Measurements from ENCODE around the gene WDR93. TPM values are rescaled to one million over a fixed set of nuclear protein-coding genes. Genes with fewer than 3 reads are reported as not detected.

The WDR93 gene
- total RNA-seq, 1 experiment from 2014 or later: not detected

DNA sequence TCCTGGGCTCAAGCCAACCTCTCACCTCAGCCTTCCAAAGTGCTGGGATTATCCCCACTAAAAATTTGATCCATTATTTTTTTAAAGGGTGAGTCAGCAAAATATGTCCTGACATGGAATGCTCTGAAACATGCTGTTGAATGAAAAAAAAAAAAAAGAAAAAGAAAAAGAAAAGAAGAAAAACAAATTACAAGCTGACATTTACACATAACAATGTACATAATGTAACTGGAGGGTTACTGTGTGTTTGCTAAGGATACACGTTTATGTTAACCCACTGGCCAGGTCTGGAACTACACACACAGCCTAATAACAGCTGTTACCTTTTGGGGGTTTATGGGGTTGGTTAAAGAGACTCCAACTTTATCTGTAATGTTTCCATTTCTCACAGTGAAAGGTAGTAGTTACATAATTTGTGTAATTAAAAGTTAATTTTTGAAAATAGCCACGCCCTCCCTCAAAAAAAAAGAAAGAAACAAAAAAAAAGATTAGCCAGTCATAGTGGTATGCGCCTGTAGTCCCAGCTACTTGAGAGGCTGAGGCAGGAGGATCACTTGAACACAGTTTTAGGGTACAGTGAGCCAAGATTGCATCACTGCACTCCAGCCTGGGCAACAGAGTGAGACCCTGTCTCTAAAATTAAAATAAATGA, 82.4 kb downstream of the WDR93 start:
- Histone ChIP-seq H3K27me3 (replicated peaks; ENCODE audit: insufficient read depth, low read depth, low read length, poor library complexity) (no peaks in the 10 kb centered on the region), H3K4me3 (ENCODE audit: low read depth, low read length, poor library complexity, severe bottlenecking) (no peak overlapping the region), H3K36me3 (ENCODE audit: insufficient read depth, low read length, poor library complexity, severe bottlenecking) (no peaks in the 10 kb centered on the region), H3K27ac (ENCODE audit: low read depth, low read length, poor library complexity, severe bottlenecking) (no peak overlapping the region), H3K9me3 (ENCODE audit: low read depth, low read length, poor library complexity, severe bottlenecking) (no peaks in the 10 kb centered on the region), H3K4me1 (ENCODE audit: insufficient read depth, low read length, poor library complexity, severe bottlenecking) (peaks cover 10% of the 10 kb centered on the region)
- ChIA-PET POLR2A (ENCODE audit: low non-redundant PET) (no interaction called here), CTCF (interaction anchor here (0.7 kb wide), 1 partner anchor 55 kb away, joined by 4 read pairs; no protein-coding TSS in a partner anchor)
- DNase-seq (ENCODE audit: low spot score): no peak
- no TSS peak for BruUV-seq (replicated peaks)
- TF ChIP-seq, protein P1, sequence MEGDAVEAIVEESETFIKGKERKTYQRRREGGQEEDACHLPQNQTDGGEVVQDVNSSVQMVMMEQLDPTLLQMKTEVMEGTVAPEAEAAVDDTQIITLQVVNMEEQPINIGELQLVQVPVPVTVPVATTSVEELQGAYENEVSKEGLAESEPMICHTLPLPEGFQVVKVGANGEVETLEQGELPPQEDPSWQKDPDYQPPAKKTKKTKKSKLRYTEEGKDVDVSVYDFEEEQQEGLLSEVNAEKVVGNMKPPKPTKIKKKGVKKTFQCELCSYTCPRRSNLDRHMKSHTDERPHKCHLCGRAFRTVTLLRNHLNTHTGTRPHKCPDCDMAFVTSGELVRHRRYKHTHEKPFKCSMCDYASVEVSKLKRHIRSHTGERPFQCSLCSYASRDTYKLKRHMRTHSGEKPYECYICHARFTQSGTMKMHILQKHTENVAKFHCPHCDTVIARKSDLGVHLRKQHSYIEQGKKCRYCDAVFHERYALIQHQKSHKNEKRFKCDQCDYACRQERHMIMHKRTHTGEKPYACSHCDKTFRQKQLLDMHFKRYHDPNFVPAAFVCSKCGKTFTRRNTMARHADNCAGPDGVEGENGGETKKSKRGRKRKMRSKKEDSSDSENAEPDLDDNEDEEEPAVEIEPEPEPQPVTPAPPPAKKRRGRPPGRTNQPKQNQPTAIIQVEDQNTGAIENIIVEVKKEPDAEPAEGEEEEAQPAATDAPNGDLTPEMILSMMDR (conservative IDR thresholded peaks at IDR 0.05; ENCODE audit: low read depth, low read length): no peak
- no peak for TF ChIP-seq EZH2 (IDR thresholded peaks at IDR 0.05; ENCODE audit: borderline replicate concordance, low read depth, low read length, poor library complexity, severe bottlenecking)
- intact Hi-C loops (cut with micrococcal nuclease; ENCODE audit: unreplicated experiment): no loop called here

GRCh38 chr15:89774492-89774891, 83.9 kb downstream of the WDR93 start:
- H3K36me3 ChIP-seq (ENCODE audit: insufficient read depth, low read length, poor library complexity, severe bottlenecking): no peaks in the 10 kb centered on the region
- intact Hi-C loops (cut with micrococcal nuclease; ENCODE audit: unreplicated experiment): no loop called here
- no peaks in the 10 kb centered on the region for H3K9me3 ChIP-seq (ENCODE audit: low read depth, low read length, poor library complexity, severe bottlenecking)
- BruUV-seq (replicated peaks): no TSS peak
- POLR2A ChIA-PET (ENCODE audit: low non-redundant PET): no interaction called here
- H3K4me3 ChIP-seq (ENCODE audit: low read depth, low read length, poor library complexity, severe bottlenecking): no peak overlapping the region
- TF ChIP-seq EZH2 (IDR thresholded peaks at IDR 0.05; ENCODE audit: borderline replicate concordance, low read depth, low read length, poor library complexity, severe bottlenecking): no peak
- TF ChIP-seq, protein P1 (conservative IDR thresholded peaks at IDR 0.05; ENCODE audit: low read depth, low read length): no peak
- CTCF ChIA-PET: no interaction called here
- no peaks in the 10 kb centered on the region for H3K27me3 ChIP-seq (replicated peaks; ENCODE audit: insufficient read depth, low read depth, low read length, poor library complexity)
- no peak overlapping the region for H3K27ac ChIP-seq (ENCODE audit: low read depth, low read length, poor library complexity, severe bottlenecking)
- DNase-seq (ENCODE audit: low spot score): no peak
- peaks cover 10% of the 10 kb centered on the region for H3K4me1 ChIP-seq (ENCODE audit: insufficient read depth, low read length, poor library complexity, severe bottlenecking)

DNA sequence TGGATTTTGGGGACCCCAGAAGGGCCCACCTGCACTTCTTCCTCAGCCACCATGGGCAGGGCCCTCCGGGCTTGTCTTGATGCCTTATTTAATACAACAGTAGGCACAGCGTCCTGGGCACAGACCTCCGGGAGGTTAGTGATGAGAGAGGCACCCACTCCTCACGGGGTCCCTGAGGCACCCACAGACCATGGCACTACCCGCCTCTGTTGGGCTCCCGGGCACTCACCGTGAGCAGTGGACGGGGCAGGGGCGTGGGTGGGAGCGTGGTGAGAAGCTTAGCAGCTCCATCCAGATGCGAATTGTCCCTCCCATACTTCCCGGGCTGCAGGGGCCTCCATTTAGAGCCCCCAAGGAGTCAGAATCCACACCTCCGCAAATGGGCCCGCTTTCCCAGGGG, 85.2 kb downstream of the WDR93 start:
- H3K36me3 ChIP-seq (ENCODE audit: insufficient read depth, low read length, poor library complexity, severe bottlenecking): no peaks in the 10 kb centered on the region
- no peaks in the 10 kb centered on the region for H3K9me3 ChIP-seq (ENCODE audit: low read depth, low read length, poor library complexity, severe bottlenecking)
- no peak overlapping the region for H3K27ac ChIP-seq (ENCODE audit: low read depth, low read length, poor library complexity, severe bottlenecking)
- no peak overlapping the region for H3K4me3 ChIP-seq (ENCODE audit: low read depth, low read length, poor library complexity, severe bottlenecking)
- peaks cover 10% of the 10 kb centered on the region for H3K4me1 ChIP-seq (ENCODE audit: insufficient read depth, low read length, poor library complexity, severe bottlenecking)
- no TSS peak for BruUV-seq (replicated peaks)
- ChIA-PET POLR2A (ENCODE audit: low non-redundant PET) (no interaction called here), CTCF (no interaction called here)
- DNase-seq (ENCODE audit: low spot score): no peak
- no peak for TF ChIP-seq EZH2 (IDR thresholded peaks at IDR 0.05; ENCODE audit: borderline replicate concordance, low read depth, low read length, poor library complexity, severe bottlenecking)
- TF ChIP-seq, protein P1 (conservative IDR thresholded peaks at IDR 0.05; ENCODE audit: low read depth, low read length): no peak
- no peaks in the 10 kb centered on the region for H3K27me3 ChIP-seq (replicated peaks; ENCODE audit: insufficient read depth, low read depth, low read length, poor library complexity)
- intact Hi-C loops (cut with micrococcal nuclease; ENCODE audit: unreplicated experiment): no loop called here
